Smooth muscle cell (in vitro differentiated cells): ENCODE data around the gene ZNF474. TPM values are rescaled to one million over a fixed set of nuclear protein-coding genes. Genes with fewer than 3 reads are reported as not detected.

Source experiments
- DNase-seq: peaks from one replicate; lab custom pipeline; 2025; ENCODE audit not compliant: unreplicated experiment; lab: John Stamatoyannopoulos, UW
- H2AFZ ChIP-seq: fragments of 200-600 bp; sonication (generic); 2 replicates; pipeline ENCODE4 v1.6.0; 2016; ENCODE audit warnings: antibody characterized with exemption, low read depth, mild to moderate bottlenecking
- H3F3A ChIP-seq: fragments of 200-600 bp; sonication (generic); 2 replicates; pipeline ENCODE4 v1.6.0; 2017; ENCODE audit warnings: antibody characterized with exemption, low read depth
- H3K27ac ChIP-seq: fragments of 200-600 bp; sonication (generic); 2 replicates; pipeline ENCODE4 v1.5.1; 2016; ENCODE audit warnings: low read depth, mild to moderate bottlenecking
- H3K27me3 ChIP-seq: fragments of 200-600 bp; sonication (generic); 2 replicates; pipeline ENCODE4 v1.6.1; 2016; ENCODE audit warnings: low read depth, mild to moderate bottlenecking
- H3K36me3 ChIP-seq: fragments of 200-600 bp; sonication (generic); 2 replicates; pipeline ENCODE4 v1.5.1; 2016; ENCODE audit warnings: low read depth
- H3K4me1 ChIP-seq: fragments of 200-600 bp; sonication (generic); 2 replicates; pipeline ENCODE4 v1.5.1; 2016; ENCODE audit warnings: low read depth
- H3K4me2 ChIP-seq: fragments of 200-600 bp; sonication (generic); 2 replicates; pipeline ENCODE4 v1.6.0; 2016; ENCODE audit warnings: mild to moderate bottlenecking
- H3K4me3 ChIP-seq: fragments of 200-600 bp; sonication (generic); 2 replicates; pipeline ENCODE4 v1.5.1; 2016; ENCODE audit warnings: mild to moderate bottlenecking
- H3K79me2 ChIP-seq: fragments of 200-600 bp; sonication (generic); 2 replicates; pipeline ENCODE4 v1.6.0; 2016; ENCODE audit warnings: low read depth, mild to moderate bottlenecking
- H3K9ac ChIP-seq: fragments of 200-600 bp; sonication (generic); 2 replicates; pipeline ENCODE4 v1.6.0; 2016; ENCODE audit warnings: low read depth
- H3K9me3 ChIP-seq: fragments of 200-600 bp; sonication (generic); replicated peaks from 2 replicates; pipeline ENCODE4 v1.5.1; 2016; ENCODE audit warnings: low read depth
- H4K20me1 ChIP-seq: fragments of 200-600 bp; sonication (generic); 2 replicates; pipeline ENCODE4 v1.6.0; 2016; ENCODE audit warnings: low read depth
- whole genome bisulfite sequencing: methylation state at CpG from one replicate; pipeline ENCODE4 v1.1.7; 2016; ENCODE audit warnings: low lambda C conversion rate; 5-methylcytosine and 5-hydroxymethylcytosine counted together
- polyA plus RNA-seq: library from polyadenylated mRNA; unstranded; fragments of >200 nt; fragmentation: Nextera tagmentation; extraction: Ambion mirVana; gene quantifications from 2 replicates; pipeline ENCODE4 v1.2.1, GENCODE V29; 2016
- total RNA-seq: library from RNA; depleted of rRNA; stranded (reverse); fragments of >200 nt; gene quantifications from 2 replicates; pipeline ENCODE4 v1.2.3, GENCODE V29; 2014
- TF ChIP-seq, protein P1 (sequence below): fragments of 200-600 bp; sonication (generic); IDR thresholded peaks from 2 replicates; pipeline ENCODE4 v1.5.1; 2017; ENCODE audit warnings: borderline replicate concordance, mild to moderate bottlenecking, antibody characterized with exemption; ENCODE audit not compliant: insufficient read depth, poor library complexity, severe bottlenecking

The ZNF474 gene
- total and polyA plus RNA-seq, 2 experiments from 2014 or later, result 1.1 to 2.2 TPM

DNA sequence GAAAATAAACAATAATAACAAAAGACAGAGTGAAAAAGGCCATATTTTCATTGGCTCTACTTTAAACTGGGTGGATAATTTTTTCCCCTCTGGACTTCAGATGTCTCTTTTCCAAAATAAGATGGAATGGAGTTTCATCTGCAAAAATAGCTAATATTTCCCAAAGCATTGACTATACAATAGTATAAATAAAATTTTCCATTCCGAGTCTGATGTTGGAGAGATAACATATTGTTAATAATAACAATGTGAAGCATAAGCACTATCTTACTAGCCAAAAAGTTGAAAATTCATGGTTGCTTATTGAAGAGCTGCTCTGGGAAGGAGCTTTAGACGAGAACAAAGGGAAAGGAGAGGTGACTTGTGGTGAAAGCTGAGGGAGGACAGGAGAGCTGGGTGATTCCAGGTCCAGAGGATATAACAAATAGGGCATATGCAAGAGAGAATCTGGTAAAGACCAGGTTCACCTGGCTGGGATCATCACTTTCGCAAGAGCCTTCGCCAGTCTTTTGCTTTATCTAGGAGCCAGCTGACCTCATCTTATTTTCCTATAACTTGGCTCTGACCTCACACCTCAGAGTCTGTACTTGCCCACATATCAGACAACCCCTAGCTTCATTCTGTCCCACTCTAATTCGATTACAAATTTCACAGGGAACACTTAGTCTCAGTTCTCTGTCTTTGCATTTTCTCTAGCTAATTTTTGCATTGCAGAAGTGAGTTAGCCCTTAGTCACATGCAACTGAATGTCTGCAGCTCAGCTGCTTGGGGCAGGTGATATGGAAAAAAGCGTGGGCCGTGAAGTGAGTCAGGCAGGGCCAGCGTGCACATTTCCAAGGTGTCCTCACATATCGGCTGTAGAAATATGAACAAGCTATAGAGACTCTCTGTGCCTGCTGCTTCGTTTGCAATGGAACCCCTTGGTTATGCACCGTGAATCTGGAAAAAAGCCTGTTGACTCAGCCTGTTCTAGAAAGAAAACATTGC, 7.6 kb upstream of the ZNF474 start:
- Histone ChIP-seq H3K36me3 (no peaks in the 10 kb centered on the region), H3K4me2 (no peak overlapping the region), H3K27ac (peak overlapping the region; percentile 62), H3K4me1 (peaks cover 3% of the 10 kb centered on the region), H2AFZ (no peak overlapping the region), H3K9me3 (no peaks in the 10 kb centered on the region), H3K4me3 (no peak overlapping the region), H3K79me2 (no peaks in the 10 kb centered on the region), H3K27me3 (no peaks in the 10 kb centered on the region), H3K9ac (no peak overlapping the region), H3F3A (no peaks in the 10 kb centered on the region), H4K20me1 (no peaks in the 10 kb centered on the region)
- WGBS, result 67% methylated on average over 11 of the region's 11 CpGs
- no peak for DNase-seq
- TF ChIP-seq, protein P1, sequence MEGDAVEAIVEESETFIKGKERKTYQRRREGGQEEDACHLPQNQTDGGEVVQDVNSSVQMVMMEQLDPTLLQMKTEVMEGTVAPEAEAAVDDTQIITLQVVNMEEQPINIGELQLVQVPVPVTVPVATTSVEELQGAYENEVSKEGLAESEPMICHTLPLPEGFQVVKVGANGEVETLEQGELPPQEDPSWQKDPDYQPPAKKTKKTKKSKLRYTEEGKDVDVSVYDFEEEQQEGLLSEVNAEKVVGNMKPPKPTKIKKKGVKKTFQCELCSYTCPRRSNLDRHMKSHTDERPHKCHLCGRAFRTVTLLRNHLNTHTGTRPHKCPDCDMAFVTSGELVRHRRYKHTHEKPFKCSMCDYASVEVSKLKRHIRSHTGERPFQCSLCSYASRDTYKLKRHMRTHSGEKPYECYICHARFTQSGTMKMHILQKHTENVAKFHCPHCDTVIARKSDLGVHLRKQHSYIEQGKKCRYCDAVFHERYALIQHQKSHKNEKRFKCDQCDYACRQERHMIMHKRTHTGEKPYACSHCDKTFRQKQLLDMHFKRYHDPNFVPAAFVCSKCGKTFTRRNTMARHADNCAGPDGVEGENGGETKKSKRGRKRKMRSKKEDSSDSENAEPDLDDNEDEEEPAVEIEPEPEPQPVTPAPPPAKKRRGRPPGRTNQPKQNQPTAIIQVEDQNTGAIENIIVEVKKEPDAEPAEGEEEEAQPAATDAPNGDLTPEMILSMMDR, result no peak

DNA sequence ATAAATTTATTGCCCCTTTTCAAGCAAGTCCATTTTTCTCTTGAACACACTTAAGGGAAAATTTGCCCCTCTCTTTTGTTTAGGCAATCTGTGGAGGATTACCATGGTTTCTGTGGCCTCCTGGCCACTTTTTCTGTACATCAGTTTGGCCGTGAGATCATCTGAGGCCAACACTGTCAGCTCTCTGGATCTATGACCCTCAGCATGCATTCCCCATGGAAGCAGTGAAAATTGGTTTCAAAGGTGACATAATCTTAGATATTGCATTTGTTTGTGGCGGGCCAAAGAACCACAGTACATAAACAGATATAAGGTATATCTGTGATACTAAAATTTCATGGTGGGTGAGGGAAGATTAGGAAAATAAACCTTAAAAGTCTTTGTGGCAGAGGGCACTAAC, 4.6 kb upstream of the ZNF474 start:
- TF ChIP-seq, protein P1, result no peak
- H3F3A ChIP-seq, result no peaks in the 10 kb centered on the region

DNA sequence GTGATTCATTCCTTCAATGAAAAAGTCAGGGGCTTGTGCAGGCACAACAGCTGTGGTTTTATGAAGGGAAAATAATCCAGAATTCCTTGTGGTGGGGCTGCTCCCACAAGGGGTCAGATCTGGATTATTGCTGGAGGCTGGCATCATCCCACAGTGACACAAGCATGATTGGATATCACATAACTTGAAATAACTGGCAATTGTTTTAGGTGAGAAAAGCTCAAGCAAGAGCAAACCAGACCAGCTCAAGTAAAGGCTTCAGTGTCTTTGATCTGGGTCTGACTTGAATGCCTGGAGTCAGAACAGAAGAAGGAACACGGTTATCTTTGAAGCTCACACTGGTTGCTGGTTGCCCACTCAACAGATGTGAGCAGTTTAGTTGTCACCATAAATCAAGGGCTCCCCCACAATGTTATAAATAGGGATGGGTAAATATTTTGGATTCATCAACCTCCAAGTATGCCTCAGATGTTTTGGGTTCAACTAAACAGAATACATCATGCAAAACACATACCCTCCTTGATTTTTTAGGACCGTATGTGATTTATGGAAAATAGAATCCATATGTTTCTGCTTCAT, 3.1 kb upstream of the ZNF474 start:
- peak overlapping the region; percentile 98 for H3K27ac ChIP-seq
- H4K20me1 ChIP-seq, result no peaks in the 10 kb centered on the region
- DNase-seq, result no peak
- peak overlapping the region; percentile 21 for H3K4me3 ChIP-seq
- 16% methylated on average over 2 of the region's 2 CpGs for WGBS
- no peaks in the 10 kb centered on the region for H3K79me2 ChIP-seq
- peak overlapping the region; percentile 82 for H3K9ac ChIP-seq
- H3K4me2 ChIP-seq, result peak overlapping the region; percentile 74
- H2AFZ ChIP-seq, result no peak overlapping the region
- no peaks in the 10 kb centered on the region for H3K27me3 ChIP-seq
- TF ChIP-seq, protein P1, result no peak
- no peaks in the 10 kb centered on the region for H3F3A ChIP-seq
- no peaks in the 10 kb centered on the region for H3K9me3 ChIP-seq
- H3K4me1 ChIP-seq, result peaks cover 26% of the 10 kb centered on the region
- H3K36me3 ChIP-seq, result no peaks in the 10 kb centered on the region

More for the DNA sequence above, 4.6 kb upstream of the ZNF474 start:
- Histone ChIP-seq H3K4me3 (no peak overlapping the region), H2AFZ (no peak overlapping the region), H3K4me2 (peak overlapping the region; percentile 70), H3K9ac (no peak overlapping the region), H3K79me2 (no peaks in the 10 kb centered on the region), H4K20me1 (no peaks in the 10 kb centered on the region), H3K27me3 (no peaks in the 10 kb centered on the region), H3K9me3 (no peaks in the 10 kb centered on the region), H3K27ac (peak overlapping the region; percentile 98), H3K4me1 (peaks cover 20% of the 10 kb centered on the region), H3K36me3 (no peaks in the 10 kb centered on the region)
- WGBS, result 71% methylated on average over 2 of the region's 2 CpGs
- DNase-seq, result no peak
